Measurements from ENCODE around the gene GAPDH.
"Not testable (repeated sequence)": the region's sequence is repeated elsewhere in the genome, so short reads cannot be mapped to it uniquely, and the experiment has no call there.

GAPDH gene

GRCh38 chr12:6533923-6534694, at the start of gene GAPDH:
Gene GAPDH (plus strand): TSS chr12:6534517. CDS start chr12:6534833, 316 bp downstream.
- peak; percentile 74 to 76 for DNase-seq

DNA sequence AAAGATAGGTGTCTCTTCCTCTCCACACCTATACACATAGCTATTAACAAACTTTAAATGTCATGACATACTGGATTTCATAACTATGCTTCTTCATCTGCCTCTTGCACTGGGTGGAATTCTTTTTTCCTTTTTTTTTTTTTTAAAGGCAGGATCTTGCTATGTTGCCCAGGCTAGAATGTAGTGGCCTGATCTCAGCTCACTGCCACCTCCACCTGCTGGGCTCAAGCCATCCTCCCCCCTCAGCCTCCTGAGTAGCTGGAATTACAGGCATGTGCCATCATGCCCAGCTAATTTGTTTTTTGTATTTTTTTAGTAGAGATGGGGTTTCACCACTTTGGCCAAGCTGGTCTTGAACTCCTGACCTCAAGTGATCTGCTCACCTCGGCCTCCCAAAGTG, 46.1 kb upstream of the GAPDH start:
- DNase-seq: no peak

- no peak for DNase-seq
Observed at GRCh38 chr12:6489449-6489848, 44.9 kb upstream of the GAPDH start.

DNA sequence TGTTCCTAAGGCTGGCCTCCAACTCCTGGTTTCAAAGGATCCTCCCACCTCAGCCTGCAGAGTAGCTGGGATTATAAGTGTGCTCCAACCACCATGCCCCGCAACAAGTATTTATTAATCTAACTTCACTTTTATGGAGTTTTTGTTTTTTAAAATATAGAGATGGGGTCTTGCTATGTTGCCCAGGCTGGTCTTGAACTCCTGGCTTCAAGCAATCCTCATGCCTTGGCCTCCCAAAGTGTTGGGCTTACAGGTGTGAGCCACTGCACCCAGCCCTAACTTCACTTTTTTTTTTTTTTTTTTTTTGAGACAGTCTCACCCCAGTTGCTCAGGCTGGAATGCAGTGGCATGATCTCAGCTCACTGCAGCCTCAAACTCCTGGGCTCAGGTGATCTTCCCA, 43.6 kb upstream of the GAPDH start:
- not testable (repeated sequence) for DNase-seq

GRCh38 chr12:6492838-6493496, 41.4 kb upstream of the GAPDH start, which contains the start of gene MRPL51:
Gene MRPL51 (minus strand): TSS chr12:6493262. CDS start chr12:6493136, 126 bp downstream.
- DNase-seq: peak; percentile 58 to 84

- peak; percentile 76 to 87 for DNase-seq
Observed at GRCh38 chr12:6493497-6494257, 40.6 kb upstream of the GAPDH start, which contains the start of gene NCAPD2. Gene NCAPD2 (plus strand): TSS chr12:6494102. CDS start chr12:6495099, 997 bp downstream.

DNA sequence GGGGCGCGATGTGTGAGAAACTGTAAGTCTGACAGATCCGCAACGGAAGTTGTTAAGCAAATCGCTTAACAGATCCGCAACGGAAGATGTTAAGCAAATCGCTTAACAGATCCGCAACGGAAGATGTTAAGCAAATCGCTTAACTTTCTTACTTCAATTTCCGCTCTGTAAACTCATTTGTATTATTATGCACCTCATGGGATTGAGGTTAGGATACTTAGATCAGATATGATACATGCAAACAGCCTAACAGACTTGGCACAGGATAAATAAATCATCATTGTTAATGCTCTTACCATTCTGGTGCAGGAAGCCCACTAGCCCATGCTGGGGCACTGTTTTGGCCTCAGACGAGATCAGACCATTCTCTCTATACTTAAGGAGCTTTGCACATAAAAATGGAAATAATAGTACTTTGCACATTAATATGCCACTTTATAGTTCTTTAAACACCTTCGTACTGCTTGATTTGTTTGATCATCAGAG, 40.0 kb upstream of the GAPDH start:
- DNase-seq: no peak

GRCh38 chr12:6494968-6495367, 39.3 kb upstream of the GAPDH start:
- no peak for DNase-seq

DNA sequence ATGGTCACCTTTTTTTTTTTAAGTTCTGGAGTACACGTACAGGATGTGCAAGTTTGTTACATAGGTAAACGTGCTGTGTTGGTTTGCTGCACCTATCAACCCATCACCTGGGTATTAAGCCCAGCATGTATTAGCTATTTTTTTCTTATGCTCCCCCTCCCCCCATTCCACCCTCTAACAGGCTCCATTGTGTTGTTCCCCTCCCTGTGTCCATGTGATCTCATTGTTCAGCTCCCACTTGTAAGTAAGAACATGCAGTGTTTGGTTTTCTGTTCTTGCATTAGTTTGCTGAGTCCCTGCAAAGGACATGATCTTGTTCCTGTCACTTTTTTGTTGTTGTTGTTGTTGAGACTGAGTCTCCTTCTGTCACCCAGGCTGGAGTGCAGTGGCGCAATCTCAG, 37.0 kb upstream of the GAPDH start:
- DNase-seq: not testable (repeated sequence)

DNA sequence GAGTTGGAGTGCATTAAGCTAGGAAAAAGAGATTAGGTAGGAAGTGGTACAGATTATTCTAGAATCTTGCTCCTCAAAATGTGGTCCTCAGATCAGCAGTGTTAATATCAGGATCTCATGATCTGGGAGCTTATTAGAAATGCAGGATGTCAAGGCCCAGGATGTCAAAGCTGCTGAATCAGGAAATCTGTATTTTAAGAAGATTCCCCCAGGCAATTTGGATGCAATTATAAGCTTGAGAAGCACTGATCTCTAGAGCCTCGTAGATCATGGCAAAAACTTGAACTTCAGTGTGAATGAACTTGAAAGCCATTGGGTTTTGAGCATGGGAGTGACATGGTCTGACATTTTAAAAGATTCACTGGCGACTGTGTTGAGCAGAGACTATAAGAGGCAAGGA, 33.9 kb upstream of the GAPDH start:
- no peak for DNase-seq

DNA sequence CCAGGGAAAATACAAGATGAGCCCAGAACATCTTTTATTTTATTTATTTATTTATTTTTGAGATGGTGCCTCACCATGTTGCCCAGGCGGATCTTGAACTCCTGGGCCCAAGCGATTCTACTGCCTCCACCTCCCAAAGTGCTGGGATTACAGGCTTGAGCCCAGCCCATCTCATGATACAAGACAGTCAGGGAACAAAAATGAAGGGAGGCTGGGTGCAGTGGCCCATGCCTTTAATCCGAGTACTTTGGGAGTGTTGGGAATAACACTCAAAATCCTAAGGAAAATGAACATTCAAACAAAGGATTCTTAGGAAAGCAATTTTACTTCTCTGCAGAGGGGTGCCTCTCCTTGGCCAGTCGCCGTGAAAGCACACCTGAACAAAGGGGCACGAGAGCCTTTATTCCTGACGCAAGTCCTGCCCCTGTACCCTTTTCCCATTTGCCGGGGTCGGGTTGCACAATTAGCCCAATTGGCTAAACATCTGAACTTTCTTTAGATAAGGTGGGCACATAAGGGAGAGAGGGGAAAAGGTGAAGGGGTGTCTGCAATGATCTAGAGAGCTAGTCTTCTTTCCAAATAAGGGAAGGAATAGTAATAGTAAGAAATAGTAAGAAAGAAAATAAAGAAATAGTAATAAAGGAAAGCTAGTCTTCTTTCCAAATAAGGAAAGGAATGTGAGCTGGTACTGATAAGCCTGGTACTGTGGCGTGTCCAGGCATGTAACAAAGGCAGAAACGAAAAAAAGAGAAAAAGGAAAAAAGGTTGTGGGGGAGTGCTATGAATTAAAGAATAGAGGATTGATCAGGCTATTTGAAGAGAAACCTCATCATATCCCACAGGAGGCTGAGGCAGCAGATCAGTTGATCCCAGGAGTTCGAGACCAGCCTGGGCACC, 27.0 kb upstream of the GAPDH start:
- DNase-seq: no peak

GRCh38 chr12:6508087-6508486, 26.2 kb upstream of the GAPDH start:
- DNase-seq: no peak

DNA sequence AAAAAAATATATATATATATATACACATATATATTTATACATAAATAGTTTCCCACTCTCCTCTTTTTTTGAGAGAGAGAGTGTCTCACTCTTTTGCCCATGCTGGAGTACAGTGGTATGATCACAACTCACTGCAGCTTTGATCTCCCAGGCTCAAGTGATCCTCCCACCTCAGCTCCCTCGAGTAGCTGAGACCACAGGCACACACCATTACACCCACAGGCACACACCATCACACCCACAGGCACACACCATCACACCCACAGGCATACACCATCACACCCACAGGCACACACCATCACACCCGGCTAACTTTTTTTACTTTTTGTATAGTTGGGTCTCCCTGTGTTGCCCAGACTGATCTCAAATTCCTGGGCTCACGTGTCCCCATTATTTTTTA, 14.1 kb upstream of the GAPDH start:
- DNase-seq: no peak

DNA sequence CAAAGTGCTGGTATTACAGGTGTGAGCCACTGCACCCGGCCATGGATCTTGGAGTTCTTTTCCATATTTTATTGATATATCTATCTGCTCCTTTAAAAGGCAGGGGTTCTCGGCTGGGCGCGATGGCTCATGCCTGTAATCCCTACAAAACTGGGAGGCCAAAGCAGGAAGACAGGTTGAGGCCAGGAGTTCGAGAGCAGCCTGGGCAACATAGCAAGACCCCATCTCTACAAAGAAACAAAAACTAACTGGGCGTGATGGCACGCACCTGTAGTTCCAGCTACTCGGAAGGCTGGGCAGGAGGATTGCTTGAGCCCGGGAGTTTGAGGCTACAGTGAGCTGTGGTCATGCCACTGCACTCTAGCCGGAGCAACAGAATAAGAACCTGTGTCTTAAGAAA, 12.1 kb upstream of the GAPDH start:
- DNase-seq: no peak

DNA sequence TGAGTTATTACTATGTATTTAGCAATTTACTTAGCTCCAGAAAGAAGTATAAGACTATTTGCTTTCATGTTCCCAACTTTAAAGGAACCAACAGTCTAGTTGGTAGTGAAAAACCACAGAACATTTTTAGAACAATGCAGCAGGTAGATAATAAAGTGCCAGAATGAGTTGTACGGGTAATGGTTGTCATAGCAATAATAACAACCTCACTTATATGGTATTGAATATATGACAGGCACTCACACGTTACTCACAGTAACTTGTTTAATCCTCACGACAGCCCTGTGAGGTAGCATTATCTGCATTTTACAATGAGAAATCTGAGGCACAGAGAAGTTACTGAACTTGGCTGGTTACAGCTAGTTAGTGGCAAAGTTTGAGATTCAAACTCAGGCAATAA, 10.6 kb upstream of the GAPDH start:
- no peak for DNase-seq

GRCh38 chr12:6524648-6525047, 9.7 kb upstream of the GAPDH start:
- no peak for DNase-seq

DNA sequence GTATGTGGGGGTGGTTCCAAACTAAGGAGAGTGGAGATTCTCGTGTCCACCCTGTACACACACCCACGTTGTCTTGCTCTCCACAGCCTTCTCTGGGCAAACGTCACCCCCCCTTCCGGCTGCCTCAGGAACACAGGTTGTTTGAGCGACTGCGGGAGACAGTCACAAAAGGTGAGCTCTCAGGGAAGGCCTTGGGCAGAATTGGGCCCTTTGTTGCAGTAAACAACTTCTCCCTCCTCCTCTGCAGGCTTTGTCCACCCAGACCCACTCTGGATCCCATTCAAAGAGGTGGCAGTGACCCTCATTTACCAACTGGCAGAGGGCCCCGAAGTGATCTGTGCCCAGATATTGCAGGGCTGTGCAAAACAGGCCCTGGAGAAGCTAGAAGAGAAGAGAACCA, 8.1 kb upstream of the GAPDH start:
- DNase-seq: no peak

GRCh38 chr12:6526766-6527525, 7.4 kb upstream of the GAPDH start:
- no peak for DNase-seq

DNA sequence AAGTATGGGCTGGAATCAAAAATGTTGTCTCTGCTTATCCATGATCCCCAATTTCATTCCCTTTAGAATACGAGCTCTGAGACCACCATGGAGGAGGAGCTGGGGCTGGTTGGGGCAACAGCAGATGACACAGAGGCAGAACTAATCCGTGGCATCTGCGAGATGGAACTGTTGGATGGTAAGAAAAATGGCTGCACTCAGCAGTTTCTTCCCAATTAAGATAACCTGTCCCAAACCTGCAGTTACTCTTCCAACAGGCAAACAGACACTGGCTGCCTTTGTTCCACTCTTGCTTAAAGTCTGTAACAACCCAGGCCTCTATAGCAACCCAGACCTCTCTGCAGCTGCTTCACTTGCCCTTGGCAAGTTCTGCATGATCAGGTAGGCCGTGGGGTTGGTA, 6.6 kb upstream of the GAPDH start:
- no peak for DNase-seq

DNA sequence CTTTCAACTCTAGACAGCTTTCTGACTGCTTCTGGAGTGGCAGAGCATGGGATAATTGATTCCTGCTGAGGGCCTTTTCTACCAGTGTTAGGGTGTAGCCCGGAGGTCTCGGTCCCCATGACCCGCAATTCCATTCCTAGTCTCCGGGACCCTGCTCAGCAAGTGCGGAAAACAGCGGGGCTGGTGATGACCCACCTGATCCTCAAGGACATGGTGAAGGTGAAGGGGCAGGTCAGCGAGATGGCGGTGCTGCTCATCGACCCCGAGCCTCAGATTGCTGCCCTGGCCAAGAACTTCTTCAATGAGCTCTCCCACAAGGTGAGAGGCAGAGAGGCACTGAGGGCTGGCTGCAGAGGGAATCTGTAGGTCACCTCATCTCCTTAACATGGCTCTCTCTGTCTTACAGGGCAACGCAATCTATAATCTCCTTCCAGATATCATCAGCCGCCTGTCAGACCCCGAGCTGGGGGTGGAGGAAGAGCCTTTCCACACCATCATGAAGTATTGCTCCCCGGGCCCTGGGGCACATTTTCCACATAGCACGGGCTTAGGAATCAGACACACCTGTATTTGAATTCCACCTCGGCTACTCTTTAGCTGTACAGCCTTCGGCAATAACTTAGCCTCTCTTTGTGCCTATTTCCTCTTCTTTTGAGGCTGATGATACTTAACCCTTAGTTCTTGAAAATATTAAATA, 5.6 kb upstream of the GAPDH start:
- no peak for DNase-seq

GRCh38 chr12:6529291-6529737, 5.0 kb upstream of the GAPDH start:
- DNase-seq: no peak
